GM12891 (cell line): ENCODE results near the gene MBOAT2.

Experiments used
- DNase-seq: peaks from one replicate; pipeline ENCODE4 v3.0.0; 2011; ENCODE audit warnings: low spot score; ENCODE audit not compliant: insufficient read length
- FAIRE-seq: peaks from 2 replicates; lab custom pipeline; 2011; peaks lifted over from hg19 to GRCh38; lab: Jason Lieb, UNC
- PAX5 ChIP-seq: IDR thresholded peaks from 2 replicates; pipeline ENCODE4 v1.6.1; 2011; ENCODE audit warnings: low read length, moderate library complexity, mild to moderate bottlenecking; ENCODE audit not compliant: insufficient read depth, severe bottlenecking
- POLR2A ChIP-seq: IDR thresholded peaks from 2 replicates; pipeline ENCODE4 v1.6.1; 2011; ENCODE audit warnings: low read depth, low read length, control low read depth
- POLR2AphosphoS5 ChIP-seq: IDR thresholded peaks from 2 replicates; pipeline ENCODE4 v1.6.1; 2011; ENCODE audit warnings: low read depth, low read length, control low read depth
- POU2F2 ChIP-seq: IDR thresholded peaks from 2 replicates; pipeline ENCODE4 v1.6.1; 2011; ENCODE audit warnings: low read depth, mild to moderate bottlenecking, control low read depth, low read length, moderate library complexity
- SPI1 ChIP-seq: IDR thresholded peaks from 2 replicates; pipeline ENCODE4 v1.6.1; 2011; ENCODE audit warnings: low read depth, low read length, control low read depth
- TAF1 ChIP-seq: IDR thresholded peaks from 2 replicates; pipeline ENCODE4 v1.6.1; 2011; ENCODE audit warnings: low read depth, low read length, control low read depth

The MBOAT2 gene

GRCh38 chr2:8966123-8966908 lies 37.2 kb downstream of the MBOAT2 start:
- TF ChIP-seq POLR2AphosphoS5 (no peak), PAX5 (no peak), TAF1 (no peak), POU2F2 (no peak), POLR2A (no peak), SPI1 (no peak)
- FAIRE-seq (no peak), DNase-seq (no peak)

- TF ChIP-seq TAF1: no peak
- TF ChIP-seq POLR2A: no peak
- no peak for TF ChIP-seq POLR2AphosphoS5
- TF ChIP-seq POU2F2: no peak
- TF ChIP-seq PAX5: no peak
- no peak for TF ChIP-seq SPI1
- FAIRE-seq (no peak), DNase-seq (no peak)
Observed at GRCh38 chr2:8965216-8965969, 38.1 kb downstream of the MBOAT2 start.

DNA sequence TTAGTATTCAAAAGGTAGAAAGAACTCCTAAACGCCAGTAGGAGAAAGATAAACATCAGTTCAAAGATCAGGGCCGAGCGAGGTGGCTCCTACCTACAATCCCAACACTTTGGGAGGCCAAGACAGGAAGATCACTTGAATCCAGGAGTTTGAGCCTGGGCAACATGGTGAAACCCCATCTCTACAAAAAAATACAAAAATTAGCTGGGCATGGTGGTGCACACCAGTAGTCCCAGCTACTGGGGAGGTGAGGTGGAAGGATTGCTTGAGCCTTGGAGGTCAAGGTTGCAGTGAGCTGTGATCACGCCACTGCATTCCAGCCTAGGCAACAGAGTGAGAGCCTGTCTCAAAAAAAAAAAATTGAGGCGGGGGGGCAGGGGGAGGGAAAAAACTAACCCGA lies 40.6 kb downstream of the MBOAT2 start:
- FAIRE-seq: no peak
- no peak for TF ChIP-seq POLR2AphosphoS5
- TF ChIP-seq PAX5: no peak
- no peak for TF ChIP-seq POLR2A
- TF ChIP-seq SPI1: no peak
- no peak for DNase-seq

- DNase-seq (no peak), FAIRE-seq (no peak)
- no peak for TF ChIP-seq SPI1
- no peak for TF ChIP-seq POU2F2
- TF ChIP-seq POLR2AphosphoS5: no peak
- no peak for TF ChIP-seq TAF1
- no peak for TF ChIP-seq PAX5
- no peak for TF ChIP-seq POLR2A
Observed at GRCh38 chr2:8957628-8958027, 45.9 kb downstream of the MBOAT2 start.

DNA sequence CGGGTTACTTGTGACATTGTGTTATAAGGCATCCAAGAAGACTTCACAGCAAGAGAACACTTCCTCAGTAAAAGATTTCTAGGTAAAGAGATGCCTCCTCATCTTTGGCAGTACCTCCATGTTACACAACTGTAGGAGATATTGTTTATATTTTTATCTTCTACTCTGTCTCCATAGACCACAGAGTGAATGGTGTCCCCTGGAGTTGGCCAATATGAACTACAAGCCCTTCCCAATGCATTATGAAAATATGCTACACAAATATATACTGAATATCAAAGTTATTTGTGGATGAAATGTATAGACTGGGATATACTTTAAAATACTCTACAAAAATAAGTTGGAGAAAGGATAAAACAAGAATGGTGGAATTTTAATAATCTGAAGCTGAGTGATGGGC lies 46.7 kb downstream of the MBOAT2 start:
- TF ChIP-seq POLR2A: no peak
- TF ChIP-seq TAF1: no peak
- no peak for TF ChIP-seq POU2F2
- no peak for TF ChIP-seq SPI1
- TF ChIP-seq POLR2AphosphoS5: no peak
- DNase-seq (no peak), FAIRE-seq (no peak)

DNA sequence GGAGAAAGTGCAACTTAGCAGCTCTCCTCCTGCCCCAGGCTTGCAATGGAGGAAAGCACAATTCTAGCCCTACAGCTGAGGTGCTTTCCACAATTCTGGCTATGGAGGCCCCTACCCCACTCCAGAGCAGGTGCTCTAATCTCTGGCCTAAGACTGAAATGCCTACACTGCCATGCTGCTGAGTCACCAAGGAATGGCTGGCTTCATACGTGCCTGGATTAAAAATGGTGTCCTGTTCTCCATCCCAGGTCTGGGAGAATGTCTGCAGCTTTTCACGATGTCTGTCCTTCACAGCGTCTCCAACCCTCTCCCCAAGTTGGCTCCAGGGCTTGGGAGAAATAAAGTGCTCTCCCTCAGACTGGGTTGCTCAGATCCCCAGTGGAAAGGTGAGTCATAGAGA lies 48.5 kb downstream of the MBOAT2 start:
- TF ChIP-seq POLR2A (no peak), TAF1 (no peak), POLR2AphosphoS5 (no peak), POU2F2 (no peak), PAX5 (no peak), SPI1 (no peak)
- FAIRE-seq (no peak), DNase-seq (no peak)

DNA sequence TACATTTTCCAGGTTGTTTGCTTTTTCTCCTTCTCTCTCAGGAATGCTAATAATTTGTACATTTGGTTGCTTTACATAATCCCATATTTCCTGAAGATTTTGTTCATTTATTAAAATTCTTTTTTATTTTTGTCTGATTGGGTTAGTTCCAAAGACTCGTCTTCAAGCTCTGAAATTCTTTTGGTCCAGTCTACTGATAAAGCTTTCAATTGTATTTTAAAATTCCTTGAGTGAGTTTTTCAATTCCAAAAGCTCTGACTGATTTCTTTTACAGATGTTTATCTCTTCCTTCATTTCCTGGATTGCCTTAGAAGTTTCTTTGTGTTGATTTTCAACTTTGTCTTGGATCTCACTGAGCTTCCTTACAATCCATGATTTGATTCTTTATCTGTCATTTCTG lies 50.0 kb downstream of the MBOAT2 start:
- TF ChIP-seq TAF1 (no peak), POU2F2 (no peak), POLR2A (no peak), POLR2AphosphoS5 (no peak), SPI1 (no peak), PAX5 (no peak)
- FAIRE-seq: no peak

GRCh38 chr2:8939486-8940114 lies 63.9 kb downstream of the MBOAT2 start:
- no peak for DNase-seq

More for the DNA sequence above, 50.0 kb downstream of the MBOAT2 start:
- no peak for DNase-seq

DNA sequence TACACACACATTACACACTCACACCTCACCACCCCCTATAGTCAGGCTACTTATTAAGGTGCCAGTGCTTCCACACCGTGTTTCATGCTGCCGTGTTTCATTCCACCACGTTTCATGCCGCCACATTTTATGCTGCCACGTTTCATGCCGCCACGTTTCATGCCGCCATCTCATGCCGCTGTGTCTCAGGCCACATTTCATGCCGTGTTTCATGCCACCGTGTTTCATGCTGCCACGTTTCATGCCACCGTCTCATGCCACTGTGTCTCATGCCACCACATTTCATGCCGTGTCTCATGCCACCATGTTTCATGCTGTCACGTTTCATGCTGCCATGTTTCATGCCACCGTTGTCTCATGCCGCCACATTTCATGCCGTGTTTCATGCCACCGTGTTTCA lies 65.1 kb downstream of the MBOAT2 start:
- FAIRE-seq: no peak
- TF ChIP-seq TAF1: no peak
- TF ChIP-seq POLR2AphosphoS5: no peak
- no peak for TF ChIP-seq PAX5
- TF ChIP-seq POU2F2: no peak
- no peak for TF ChIP-seq SPI1
- no peak for TF ChIP-seq POLR2A
- DNase-seq: no peak

More at GRCh38 chr2:8939486-8940114, 63.9 kb downstream of the MBOAT2 start:
- FAIRE-seq: no peak
- TF ChIP-seq TAF1 (no peak), POLR2A (no peak), SPI1 (no peak), PAX5 (no peak), POLR2AphosphoS5 (no peak), POU2F2 (no peak)

- no peak for FAIRE-seq
- DNase-seq: no peak
- TF ChIP-seq SPI1 (no peak), PAX5 (no peak), POLR2A (no peak), POU2F2 (no peak)
Observed at GRCh38 chr2:8935982-8936381, 67.5 kb downstream of the MBOAT2 start.
